Measurements from ENCODE around the gene OVCH1. TPM values are rescaled to one million over a fixed set of nuclear protein-coding genes. Genes with fewer than 3 reads are reported as not detected.
"Not testable (repeated sequence)": the region's sequence is repeated elsewhere in the genome, so short reads cannot be mapped to it uniquely, and the experiment has no call there.

The OVCH1 gene
- total and polyA plus RNA-seq, 4 donors, result 0.66 to 1.6 (median 0.92) TPM

GRCh38 chr12:29448157-29448556 lies 49.3 kb downstream of the OVCH1 start:
- Histone ChIP-seq H3K27ac (ENCODE audit: low read depth, low read length) (no peak overlapping the region), H3K27me3 (ENCODE audit: control insufficient read depth, insufficient read depth, low read length) (no peaks in the 10 kb centered on the region), H3K9me3 (ENCODE audit: control insufficient read depth, insufficient read depth, low read length) (no peaks in the 10 kb centered on the region), H3K4me3 (ENCODE audit: low read depth, low read length) (no peak overlapping the region), H3K36me3 (ENCODE audit: control insufficient read depth, insufficient read depth, low read length) (no peaks in the 10 kb centered on the region), H3K4me1 (ENCODE audit: control insufficient read depth, insufficient read depth, low read length) (no peaks in the 10 kb centered on the region)
- no peak for DNase-seq (ENCODE audit: low read depth in 4 of 6, low spot score in 6 of 6)
- 82% methylated on average over 4 of the region's 4 CpGs for WGBS (ENCODE audit: insufficient coverage)

- WGBS (ENCODE audit: insufficient coverage), result no CpG with 5 or more reads among the region's 2 CpGs
- DNase-seq (ENCODE audit: low read depth in 4 of 6, low spot score in 6 of 6), result no peak
Observed at GRCh38 chr12:29447285-29447975, 50.1 kb downstream of the OVCH1 start.

GRCh38 chr12:29439506-29439905 lies 58.0 kb downstream of the OVCH1 start:
- no peaks in the 10 kb centered on the region for H3K9me3 ChIP-seq (ENCODE audit: control insufficient read depth, insufficient read depth, low read length)
- H3K27ac ChIP-seq (ENCODE audit: low read depth, low read length), result no peak overlapping the region
- H3K36me3 ChIP-seq (ENCODE audit: control insufficient read depth, insufficient read depth, low read length), result no peaks in the 10 kb centered on the region
- no peaks in the 10 kb centered on the region for H3K27me3 ChIP-seq (ENCODE audit: control insufficient read depth, insufficient read depth, low read length)
- H3K4me1 ChIP-seq (ENCODE audit: control insufficient read depth, insufficient read depth, low read length), result no peaks in the 10 kb centered on the region
- no peak for DNase-seq (ENCODE audit: low read depth in 4 of 6, low spot score in 6 of 6)
- H3K4me3 ChIP-seq (ENCODE audit: low read depth, low read length), result no peak overlapping the region
- 85% methylated on average over 3 of the region's 4 CpGs for WGBS (ENCODE audit: insufficient coverage)

More at GRCh38 chr12:29447285-29447975, 50.1 kb downstream of the OVCH1 start:
- Histone ChIP-seq H3K4me1 (ENCODE audit: control insufficient read depth, insufficient read depth, low read length) (no peaks in the 10 kb centered on the region), H3K9me3 (ENCODE audit: control insufficient read depth, insufficient read depth, low read length) (no peaks in the 10 kb centered on the region), H3K36me3 (ENCODE audit: control insufficient read depth, insufficient read depth, low read length) (no peaks in the 10 kb centered on the region), H3K27ac (ENCODE audit: low read depth, low read length) (no peak overlapping the region), H3K4me3 (ENCODE audit: low read depth, low read length) (no peak overlapping the region), H3K27me3 (ENCODE audit: control insufficient read depth, insufficient read depth, low read length) (no peaks in the 10 kb centered on the region)

GRCh38 chr12:29438752-29439408 lies 58.6 kb downstream of the OVCH1 start:
- Histone ChIP-seq H3K27ac (ENCODE audit: low read depth, low read length) (no peak overlapping the region), H3K4me1 (ENCODE audit: control insufficient read depth, insufficient read depth, low read length) (no peaks in the 10 kb centered on the region), H3K36me3 (ENCODE audit: control insufficient read depth, insufficient read depth, low read length) (no peaks in the 10 kb centered on the region), H3K9me3 (ENCODE audit: control insufficient read depth, insufficient read depth, low read length) (no peaks in the 10 kb centered on the region), H3K4me3 (ENCODE audit: low read depth, low read length) (no peak overlapping the region), H3K27me3 (ENCODE audit: control insufficient read depth, insufficient read depth, low read length) (no peaks in the 10 kb centered on the region)
- 64% methylated on average over 1 of the region's 1 CpG for whole genome bisulfite sequencing (ENCODE audit: insufficient coverage)
- DNase-seq (ENCODE audit: low read depth in 4 of 6, low spot score in 6 of 6), result no peak

- no peak for DNase-seq (ENCODE audit: low read depth in 4 of 6, low spot score in 6 of 6)
- Histone ChIP-seq H3K4me3 (ENCODE audit: low read depth, low read length) (no peak overlapping the region), H3K27ac (ENCODE audit: low read depth, low read length) (no peak overlapping the region), H3K4me1 (ENCODE audit: control insufficient read depth, insufficient read depth, low read length) (no peaks in the 10 kb centered on the region), H3K9me3 (ENCODE audit: control insufficient read depth, insufficient read depth, low read length) (no peaks in the 10 kb centered on the region), H3K27me3 (ENCODE audit: control insufficient read depth, insufficient read depth, low read length) (no peaks in the 10 kb centered on the region), H3K36me3 (ENCODE audit: control insufficient read depth, insufficient read depth, low read length) (no peaks in the 10 kb centered on the region)
Observed at GRCh38 chr12:29437575-29437974, 59.9 kb downstream of the OVCH1 start.

DNA sequence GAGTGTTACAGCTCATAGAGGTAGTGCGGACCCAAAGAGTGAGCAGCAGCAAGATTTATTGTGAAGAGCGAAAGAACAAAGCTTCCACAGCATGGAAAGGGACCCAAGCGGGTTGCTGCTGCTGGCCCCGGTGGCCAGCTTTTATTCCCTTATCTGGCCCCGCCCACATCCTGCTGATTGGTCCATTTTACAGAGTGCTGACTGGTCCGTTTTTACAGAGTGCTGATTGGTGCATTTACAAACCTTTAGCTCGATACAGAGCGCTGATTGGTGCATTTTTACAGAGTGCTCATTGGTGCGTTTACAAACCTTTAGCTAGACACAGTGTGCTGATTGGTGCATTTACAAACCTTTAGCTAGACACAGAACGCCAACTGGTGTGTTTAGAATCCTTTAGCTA lies 60.7 kb downstream of the OVCH1 start:
- H3K4me1 ChIP-seq (ENCODE audit: control insufficient read depth, insufficient read depth, low read length); H3K27ac ChIP-seq (ENCODE audit: low read depth, low read length); H3K4me3 ChIP-seq (ENCODE audit: low read depth, low read length); H3K9me3 ChIP-seq (ENCODE audit: control insufficient read depth, insufficient read depth, low read length); H3K27me3 ChIP-seq (ENCODE audit: control insufficient read depth, insufficient read depth, low read length); H3K36me3 ChIP-seq (ENCODE audit: control insufficient read depth, insufficient read depth, low read length); DNase-seq (ENCODE audit: low read depth in 4 of 6, low spot score in 6 of 6): not testable (repeated sequence)
- 96% methylated on average over 8 of the region's 10 CpGs for WGBS (ENCODE audit: insufficient coverage)

GRCh38 chr12:29431513-29431912 lies 66.0 kb downstream of the OVCH1 start:
- Histone ChIP-seq H3K4me1 (ENCODE audit: control insufficient read depth, insufficient read depth, low read length) (no peaks in the 10 kb centered on the region), H3K4me3 (ENCODE audit: low read depth, low read length) (no peak overlapping the region), H3K27me3 (ENCODE audit: control insufficient read depth, insufficient read depth, low read length) (no peaks in the 10 kb centered on the region), H3K36me3 (ENCODE audit: control insufficient read depth, insufficient read depth, low read length) (no peaks in the 10 kb centered on the region), H3K27ac (ENCODE audit: low read depth, low read length) (no peak overlapping the region), H3K9me3 (ENCODE audit: control insufficient read depth, insufficient read depth, low read length) (no peaks in the 10 kb centered on the region)
- no CpG with 5 or more reads among the region's 3 CpGs for WGBS (ENCODE audit: insufficient coverage)
- no peak for DNase-seq (ENCODE audit: low read depth in 4 of 6, low spot score in 6 of 6)

DNA sequence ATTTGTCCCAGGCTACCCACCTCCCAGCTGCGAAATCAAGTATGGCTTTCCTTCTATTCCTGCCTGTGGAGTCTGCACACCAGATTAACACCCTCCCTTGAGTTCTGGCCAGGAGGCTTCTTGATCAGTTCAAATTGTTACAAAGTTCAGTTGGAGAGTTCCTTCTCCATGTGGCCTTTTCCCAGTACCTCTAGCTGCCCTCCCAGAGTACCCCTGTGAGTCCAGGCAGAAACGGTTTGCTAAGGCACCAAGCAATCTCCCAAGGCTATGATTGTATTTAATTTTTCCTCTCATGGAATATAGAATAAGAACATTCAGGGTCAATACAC lies 66.8 kb downstream of the OVCH1 start:
- H3K27ac ChIP-seq (ENCODE audit: low read depth, low read length), result no peak overlapping the region
- no peaks in the 10 kb centered on the region for H3K9me3 ChIP-seq (ENCODE audit: control insufficient read depth, insufficient read depth, low read length)
- WGBS (ENCODE audit: insufficient coverage), result no CpG with 5 or more reads among the region's 2 CpGs
- DNase-seq (ENCODE audit: low read depth in 4 of 6, low spot score in 6 of 6), result no peak
- H3K4me3 ChIP-seq (ENCODE audit: low read depth, low read length), result no peak overlapping the region
- H3K36me3 ChIP-seq (ENCODE audit: control insufficient read depth, insufficient read depth, low read length), result no peaks in the 10 kb centered on the region
- no peaks in the 10 kb centered on the region for H3K27me3 ChIP-seq (ENCODE audit: control insufficient read depth, insufficient read depth, low read length)
- no peaks in the 10 kb centered on the region for H3K4me1 ChIP-seq (ENCODE audit: control insufficient read depth, insufficient read depth, low read length)

GRCh38 chr12:29429999-29430715 lies 67.3 kb downstream of the OVCH1 start:
- H3K9me3 ChIP-seq (ENCODE audit: control insufficient read depth, insufficient read depth, low read length), result no peaks in the 10 kb centered on the region
- 81% methylated on average over 2 of the region's 3 CpGs for WGBS (ENCODE audit: insufficient coverage)
- no peaks in the 10 kb centered on the region for H3K36me3 ChIP-seq (ENCODE audit: control insufficient read depth, insufficient read depth, low read length)
- no peak for DNase-seq (ENCODE audit: low read depth in 4 of 6, low spot score in 6 of 6)
- no peak overlapping the region for H3K27ac ChIP-seq (ENCODE audit: low read depth, low read length)
- no peaks in the 10 kb centered on the region for H3K27me3 ChIP-seq (ENCODE audit: control insufficient read depth, insufficient read depth, low read length)
- H3K4me3 ChIP-seq (ENCODE audit: low read depth, low read length), result no peak overlapping the region
- H3K4me1 ChIP-seq (ENCODE audit: control insufficient read depth, insufficient read depth, low read length), result no peaks in the 10 kb centered on the region

- Histone ChIP-seq H3K4me1 (ENCODE audit: control insufficient read depth, insufficient read depth, low read length) (no peaks in the 10 kb centered on the region), H3K36me3 (ENCODE audit: control insufficient read depth, insufficient read depth, low read length) (no peaks in the 10 kb centered on the region), H3K9me3 (ENCODE audit: control insufficient read depth, insufficient read depth, low read length) (no peaks in the 10 kb centered on the region), H3K27ac (ENCODE audit: low read depth, low read length) (no peak overlapping the region), H3K4me3 (ENCODE audit: low read depth, low read length) (no peak overlapping the region), H3K27me3 (ENCODE audit: control insufficient read depth, insufficient read depth, low read length) (no peaks in the 10 kb centered on the region)
- DNase-seq (ENCODE audit: low read depth in 4 of 6, low spot score in 6 of 6), result no peak
Observed at GRCh38 chr12:29428633-29429032, 68.9 kb downstream of the OVCH1 start.

Data from spinal cord (tissue), 10 donors.